ENCODE measurements around the gene ZNF784. TPM values are rescaled to one million over a fixed set of nuclear protein-coding genes. Genes with fewer than 3 reads are reported as not detected.
A peak's percentile ranks its signal among the peaks of the same experiment; 100 is the strongest.

The ZNF784 gene
- total and polyA plus RNA-seq, 10 of the 15 experiments (the other 5 are each of a cell fraction or from before 2014, with no cell fraction given), result 0.10 to 5.2 (median 1.8) TPM

DNA sequence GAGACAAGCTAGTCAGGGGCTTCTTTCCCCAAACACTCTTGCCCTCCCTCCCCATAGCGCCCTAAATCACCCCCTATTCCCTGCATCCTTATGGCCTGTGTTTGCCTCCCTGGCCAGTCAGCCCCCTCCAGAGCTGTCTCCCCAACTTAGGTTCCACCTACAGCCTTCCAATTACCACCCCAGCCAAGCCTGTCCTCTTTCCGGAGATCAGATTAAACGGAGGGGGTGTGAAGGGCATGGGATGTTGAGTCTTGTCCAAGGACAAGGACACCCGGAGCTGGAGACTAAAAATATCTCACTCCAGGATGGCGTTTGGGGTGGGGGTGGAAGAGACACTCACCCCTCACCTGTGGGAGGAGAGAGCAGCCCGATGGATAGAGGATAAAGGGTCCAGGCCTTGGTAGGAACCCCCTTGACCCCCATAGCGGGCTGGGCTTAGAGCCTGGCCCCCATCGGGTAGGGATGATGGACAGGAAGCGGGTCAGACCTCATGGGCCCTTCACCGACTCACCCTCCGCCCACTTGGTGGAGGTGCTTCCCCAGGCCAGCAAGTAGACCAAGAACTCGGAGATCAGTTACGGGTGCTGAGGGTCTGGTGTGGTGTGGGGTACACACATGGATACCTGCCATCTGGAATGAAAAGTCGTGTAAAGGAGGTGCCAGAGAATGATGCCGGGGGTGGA lies 12.9 kb downstream of the ZNF784 start:
- ATAC-seq, result peak; percentile 73
- Histone ChIP-seq H3K36me3 (ENCODE audit: control insufficient read depth in 2 of 2, insufficient read depth in 2 of 2, low read length in 1 of 2) (peaks cover 12% of the 10 kb centered on the region in 2 experiments), H3K27me3 (replicated peaks in 1 of 2; ENCODE audit: control insufficient read depth in 2 of 2, insufficient read depth in 2 of 2, low read length in 1 of 2) (no peaks in the 10 kb centered on the region), H3K4me3 (no peak overlapping the region), H3K9me3 (replicated peaks; ENCODE audit: control insufficient read depth, insufficient read depth, low read length) (peaks cover 2% of the 10 kb centered on the region; the same call in 1 of the 3 replicates), H3K27ac (ENCODE audit: control insufficient read depth, insufficient read depth) (no peak overlapping the region), H3K4me2 (ENCODE audit: control insufficient read depth, insufficient read depth) (peak overlapping the region; percentile 12; the same call in 1 of the 2 replicates), H3K79me2 (ENCODE audit: control insufficient read depth, insufficient read depth, low read length) (peaks cover 24% of the 10 kb centered on the region), H4K20me1 (ENCODE audit: control insufficient read depth, insufficient read depth) (peaks cover 3% of the 10 kb centered on the region; the same call in 1 of the 2 replicates), H3K9ac (ENCODE audit: control insufficient read depth, insufficient read depth, low read length) (no peak overlapping the region), H2AFZ (ENCODE audit: control insufficient read depth, low read depth, low read length) (no peak overlapping the region), H3K4me1 (ENCODE audit: control insufficient read depth, insufficient read depth, low read length) (peaks cover 4% of the 10 kb centered on the region)
- ChIA-PET CTCF (interaction anchor here (0.7 to 3.0 kb wide), 6 partner anchors 15 to 97 kb away, joined by 3 to 11 read pairs (median 4); no protein-coding TSS in a partner anchor), SMC1A (ENCODE audit: uncharacterized antibody, unreplicated experiment) (interaction anchor here (1.5 kb wide), 1 partner anchor 22 kb away, joined by 3 read pairs; no protein-coding TSS in a partner anchor), POLR2A (interaction anchor here (0.6 to 1.4 kb wide), 3 partner anchors 12 to 23 kb away, joined by 3 to 7 read pairs (median 3); partner anchors contain the start of genes FIZ1, ZNF524 and ZNF784), RAD21 (ENCODE audit: unreplicated experiment) (interaction anchor here (1.0 to 1.3 kb wide), 2 partner anchors 10 to 21 kb away, joined by 3 to 4 read pairs; no protein-coding TSS in a partner anchor)
- WGBS (ENCODE audit: insufficient coverage, insufficient replicate concordance, low lambda C conversion rate, missing lambda C conversion rate), result 79% methylated on average over 15 of the region's 15 CpGs
- no peak for DNase-seq (ENCODE audit: low read depth, low spot score)
- no peak for FAIRE-seq
- intact Hi-C loops (cut with micrococcal nuclease; ENCODE audit: unreplicated experiment), result no loop called here
- in situ Hi-C loops (cut with MboI), result no loop called here
- BruUV-seq (replicated peaks), result no TSS peak
- no peak for TF ChIP-seq KLF5 (IDR thresholded peaks at IDR 0.05; ENCODE audit: partially characterized antibody)
- TF ChIP-seq, protein P1, sequence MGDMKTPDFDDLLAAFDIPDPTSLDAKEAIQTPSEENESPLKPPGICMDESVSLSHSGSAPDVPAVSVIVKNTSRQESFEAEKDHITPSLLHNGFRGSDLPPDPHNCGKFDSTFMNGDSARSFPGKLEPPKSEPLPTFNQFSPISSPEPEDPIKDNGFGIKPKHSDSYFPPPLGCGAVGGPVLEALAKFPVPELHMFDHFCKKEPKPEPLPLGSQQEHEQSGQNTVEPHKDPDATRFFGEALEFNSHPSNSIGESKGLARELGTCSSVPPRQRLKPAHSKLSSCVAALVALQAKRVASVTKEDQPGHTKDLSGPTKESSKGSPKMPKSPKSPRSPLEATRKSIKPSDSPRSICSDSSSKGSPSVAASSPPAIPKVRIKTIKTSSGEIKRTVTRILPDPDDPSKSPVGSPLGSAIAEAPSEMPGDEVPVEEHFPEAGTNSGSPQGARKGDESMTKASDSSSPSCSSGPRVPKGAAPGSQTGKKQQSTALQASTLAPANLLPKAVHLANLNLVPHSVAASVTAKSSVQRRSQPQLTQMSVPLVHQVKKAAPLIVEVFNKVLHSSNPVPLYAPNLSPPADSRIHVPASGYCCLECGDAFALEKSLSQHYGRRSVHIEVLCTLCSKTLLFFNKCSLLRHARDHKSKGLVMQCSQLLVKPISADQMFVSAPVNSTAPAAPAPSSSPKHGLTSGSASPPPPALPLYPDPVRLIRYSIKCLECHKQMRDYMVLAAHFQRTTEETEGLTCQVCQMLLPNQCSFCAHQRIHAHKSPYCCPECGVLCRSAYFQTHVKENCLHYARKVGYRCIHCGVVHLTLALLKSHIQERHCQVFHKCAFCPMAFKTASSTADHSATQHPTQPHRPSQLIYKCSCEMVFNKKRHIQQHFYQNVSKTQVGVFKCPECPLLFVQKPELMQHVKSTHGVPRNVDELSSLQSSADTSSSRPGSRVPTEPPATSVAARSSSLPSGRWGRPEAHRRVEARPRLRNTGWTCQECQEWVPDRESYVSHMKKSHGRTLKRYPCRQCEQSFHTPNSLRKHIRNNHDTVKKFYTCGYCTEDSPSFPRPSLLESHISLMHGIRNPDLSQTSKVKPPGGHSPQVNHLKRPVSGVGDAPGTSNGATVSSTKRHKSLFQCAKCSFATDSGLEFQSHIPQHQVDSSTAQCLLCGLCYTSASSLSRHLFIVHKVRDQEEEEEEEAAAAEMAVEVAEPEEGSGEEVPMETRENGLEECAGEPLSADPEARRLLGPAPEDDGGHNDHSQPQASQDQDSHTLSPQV (IDR thresholded peaks at IDR 0.05), result no peak
- TF ChIP-seq, protein P2, sequence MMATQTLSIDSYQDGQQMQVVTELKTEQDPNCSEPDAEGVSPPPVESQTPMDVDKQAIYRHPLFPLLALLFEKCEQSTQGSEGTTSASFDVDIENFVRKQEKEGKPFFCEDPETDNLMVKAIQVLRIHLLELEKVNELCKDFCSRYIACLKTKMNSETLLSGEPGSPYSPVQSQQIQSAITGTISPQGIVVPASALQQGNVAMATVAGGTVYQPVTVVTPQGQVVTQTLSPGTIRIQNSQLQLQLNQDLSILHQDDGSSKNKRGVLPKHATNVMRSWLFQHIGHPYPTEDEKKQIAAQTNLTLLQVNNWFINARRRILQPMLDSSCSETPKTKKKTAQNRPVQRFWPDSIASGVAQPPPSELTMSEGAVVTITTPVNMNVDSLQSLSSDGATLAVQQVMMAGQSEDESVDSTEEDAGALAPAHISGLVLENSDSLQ (IDR thresholded peaks at IDR 0.05), result peak; percentile 74
- no peak for TF ChIP-seq RCOR1 (conservative IDR thresholded peaks at IDR 0.05; ENCODE audit: low read depth, low read length)
- TF ChIP-seq TBL1XR1 (IDR thresholded peaks at IDR 0.05; ENCODE audit: low read depth, low read length), result no peak
- no peak for TF ChIP-seq POLR2AphosphoS2 (IDR thresholded peaks at IDR 0.05; ENCODE audit: low read depth, low read length)
- TF ChIP-seq SMC3 (IDR thresholded peaks at IDR 0.05; ENCODE audit: borderline replicate concordance, low read length), result no peak
- no peak for TF ChIP-seq SIN3A (IDR thresholded peaks at IDR 0.05; ENCODE audit: low read depth, low read length)
- no peak for TF ChIP-seq RUNX3 (IDR thresholded peaks at IDR 0.05; ENCODE audit: low read length)
- TF ChIP-seq, protein P3, sequence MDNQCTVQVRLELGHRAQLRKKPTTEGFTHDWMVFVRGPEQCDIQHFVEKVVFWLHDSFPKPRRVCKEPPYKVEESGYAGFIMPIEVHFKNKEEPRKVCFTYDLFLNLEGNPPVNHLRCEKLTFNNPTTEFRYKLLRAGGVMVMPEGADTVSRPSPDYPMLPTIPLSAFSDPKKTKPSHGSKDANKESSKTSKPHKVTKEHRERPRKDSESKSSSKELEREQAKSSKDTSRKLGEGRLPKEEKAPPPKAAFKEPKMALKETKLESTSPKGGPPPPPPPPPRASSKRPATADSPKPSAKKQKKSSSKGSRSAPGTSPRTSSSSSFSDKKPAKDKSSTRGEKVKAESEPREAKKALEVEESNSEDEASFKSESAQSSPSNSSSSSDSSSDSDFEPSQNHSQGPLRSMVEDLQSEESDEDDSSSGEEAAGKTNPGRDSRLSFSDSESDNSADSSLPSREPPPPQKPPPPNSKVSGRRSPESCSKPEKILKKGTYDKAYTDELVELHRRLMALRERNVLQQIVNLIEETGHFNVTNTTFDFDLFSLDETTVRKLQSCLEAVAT (IDR thresholded peaks at IDR 0.05), result peak; percentile 94
- TF ChIP-seq, protein P4, sequence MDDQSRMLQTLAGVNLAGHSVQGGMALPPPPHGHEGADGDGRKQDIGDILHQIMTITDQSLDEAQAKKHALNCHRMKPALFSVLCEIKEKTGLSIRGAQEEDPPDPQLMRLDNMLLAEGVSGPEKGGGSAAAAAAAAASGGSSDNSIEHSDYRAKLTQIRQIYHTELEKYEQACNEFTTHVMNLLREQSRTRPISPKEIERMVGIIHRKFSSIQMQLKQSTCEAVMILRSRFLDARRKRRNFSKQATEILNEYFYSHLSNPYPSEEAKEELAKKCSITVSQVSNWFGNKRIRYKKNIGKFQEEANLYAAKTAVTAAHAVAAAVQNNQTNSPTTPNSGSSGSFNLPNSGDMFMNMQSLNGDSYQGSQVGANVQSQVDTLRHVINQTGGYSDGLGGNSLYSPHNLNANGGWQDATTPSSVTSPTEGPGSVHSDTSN (IDR thresholded peaks at IDR 0.05; ENCODE audit: insufficient replicate concordance, low read depth, low read length), result peak; percentile 63
- TF ChIP-seq HCFC1 (IDR thresholded peaks at IDR 0.05; ENCODE audit: low read length), result no peak
- TF ChIP-seq EZH2 (IDR thresholded peaks at IDR 0.05; ENCODE audit: borderline replicate concordance, control insufficient read depth, low read depth, low read length), result no peak
- no peak for TF ChIP-seq CHD2 (IDR thresholded peaks at IDR 0.05; ENCODE audit: borderline replicate concordance, low read depth, low read length)
- TF ChIP-seq ZNF622 (IDR thresholded peaks at IDR 0.05), result no peak
- TF ChIP-seq ESRRA (IDR thresholded peaks at IDR 0.05; ENCODE audit: low read length), result no peak
